CD4-positive, alpha-beta T cell treated with Interleukin-17A for 4 hours (primary cell): Measurements from ENCODE around the gene TIGD7.

Source experiments
- DNase-seq: peaks from one replicate; pipeline ENCODE4 v3.0.0-alpha.2; 2020; ENCODE audit warnings: mixed read lengths

Gene TIGD7

GRCh38 chr16:3305109-3306068, at the start of gene TIGD7, which contains the start of gene ZNF75A:
TSS of gene TIGD7 (minus strand) at chr16:3305430. CDS start at chr16:3300614, 4,816 bp downstream.
TSS of gene ZNF75A (plus strand) at chr16:3305497. CDS start at chr16:3308429, 2,932 bp downstream.
- DNase-seq: peak; percentile 85

GRCh38 chr16:3349175-3349574, 43.9 kb upstream of the TIGD7 start:
- DNase-seq: no peak

GRCh38 chr16:3348547-3349167, 43.4 kb upstream of the TIGD7 start:
- DNase-seq: no peak

- no peak for DNase-seq
Observed at GRCh38 chr16:3347586-3347985, 42.4 kb upstream of the TIGD7 start.

- no peak for DNase-seq
Observed at GRCh38 chr16:3346041-3346440, 40.8 kb upstream of the TIGD7 start.

- no peak for DNase-seq
Observed at GRCh38 chr16:3328643-3329042, 23.4 kb upstream of the TIGD7 start.

GRCh38 chr16:3328104-3328503, 22.9 kb upstream of the TIGD7 start:
- no peak for DNase-seq

- DNase-seq: no peak
Observed at GRCh38 chr16:3327514-3327913, 22.3 kb upstream of the TIGD7 start.

GRCh38 chr16:3321816-3322215, 16.6 kb upstream of the TIGD7 start:
- DNase-seq: no peak

GRCh38 chr16:3317315-3317999, 12.2 kb upstream of the TIGD7 start:
- DNase-seq: no peak

- DNase-seq: no peak
Observed at GRCh38 chr16:3311496-3311895, 6.3 kb upstream of the TIGD7 start.

- DNase-seq: no peak
Observed at GRCh38 chr16:3306078-3306477, 848 bp upstream of the TIGD7 start.

GRCh38 chr16:3304370-3304769, 860 bp downstream of the TIGD7 start:
- DNase-seq: no peak

GRCh38 chr16:3295783-3296182, 9.4 kb downstream of the TIGD7 start:
- DNase-seq: no peak

- no peak for DNase-seq
Observed at GRCh38 chr16:3295209-3295608, 10.0 kb downstream of the TIGD7 start.

- no peak for DNase-seq
Observed at GRCh38 chr16:3292604-3293003, 12.6 kb downstream of the TIGD7 start.

- no peak for DNase-seq
Observed at GRCh38 chr16:3289998-3290673, 15.1 kb downstream of the TIGD7 start.

- no peak for DNase-seq
Observed at GRCh38 chr16:3285131-3285530, 20.1 kb downstream of the TIGD7 start.

- no peak for DNase-seq
Observed at GRCh38 chr16:3283543-3284447, 21.4 kb downstream of the TIGD7 start.

- DNase-seq: peak; percentile 94
Observed at GRCh38 chr16:3282730-3283542, 22.3 kb downstream of the TIGD7 start, which contains the start of gene ZNF263. TSS of gene ZNF263 (plus strand) at chr16:3283491. CDS start at chr16:3283819, 328 bp downstream.
